ENCODE results near the gene RPL27A. TPM values are rescaled to one million over a fixed set of nuclear protein-coding genes. Genes with fewer than 3 reads are reported as not detected.

The RPL27A gene
- total RNA-seq, result 1,153 and 1,244 TPM in 2 replicates

GRCh38 chr11:8682303-8683114 lies at the start of gene RPL27A, which contains the start of gene TRIM66:
RPL27A (plus strand) TSS chr11:8682792; CDS start chr11:8682814, 22 bp downstream.
TRIM66 (minus strand) TSS chr11:8682665; CDS start chr11:8672274, 10,391 bp downstream.

Other genes with a start within 250 kb of the RPL27A start
- gene STK33, start 88.6 kb upstream of the RPL27A start, total RNA-seq, result 0.19 and 0.45 TPM in 2 replicates
- gene TRIM66, start 127 bp upstream of the RPL27A start, total RNA-seq, result 5.0 and 6.4 TPM in 2 replicates
- 24.0 and 27.1 TPM in 2 replicates for gene AKIP1, start 228.4 kb downstream of the RPL27A start, total RNA-seq

All from endothelial cell of coronary artery (primary cell).